B cell (primary cell): Measurements from ENCODE around the gene TRABD2B.

ENCODE experiments used
- EZH2 ChIP-seq: IDR thresholded peaks from 2 replicates; pipeline ENCODE4 v1.6.1; 2012; ENCODE audit warnings: borderline replicate concordance, low read depth, mild to moderate bottlenecking, moderate library complexity, low read length; ENCODE audit not compliant: insufficient read depth, poor library complexity, severe bottlenecking
- TF ChIP-seq, protein P1 (sequence below): fragments of 200-600 bp; IDR thresholded peaks from one replicate; pipeline ENCODE4 v1.8.0; 2022; ENCODE audit warnings: antibody characterized with exemption, mild to moderate bottlenecking

DNA sequence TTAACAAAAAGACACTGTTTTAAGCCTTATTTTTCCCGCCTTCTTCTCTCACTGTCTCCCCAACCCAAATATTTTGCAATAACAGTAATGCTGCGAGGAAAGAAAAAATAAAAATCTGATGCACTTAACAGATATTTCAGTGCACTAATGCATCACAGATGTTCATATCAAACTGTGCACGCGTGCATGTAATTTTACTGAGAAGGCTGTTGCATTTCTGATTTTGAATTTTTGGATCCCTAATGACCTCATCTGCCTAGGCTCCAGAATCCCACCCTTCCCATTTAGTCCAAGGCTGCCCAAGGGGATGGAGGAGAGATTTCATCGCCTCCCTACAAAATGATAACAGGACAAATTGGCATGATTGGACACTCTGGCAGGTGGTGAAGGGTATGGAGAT, 5.5 kb downstream of the TRABD2B start:
- no peak for TF ChIP-seq EZH2
- TF ChIP-seq, protein P1, sequence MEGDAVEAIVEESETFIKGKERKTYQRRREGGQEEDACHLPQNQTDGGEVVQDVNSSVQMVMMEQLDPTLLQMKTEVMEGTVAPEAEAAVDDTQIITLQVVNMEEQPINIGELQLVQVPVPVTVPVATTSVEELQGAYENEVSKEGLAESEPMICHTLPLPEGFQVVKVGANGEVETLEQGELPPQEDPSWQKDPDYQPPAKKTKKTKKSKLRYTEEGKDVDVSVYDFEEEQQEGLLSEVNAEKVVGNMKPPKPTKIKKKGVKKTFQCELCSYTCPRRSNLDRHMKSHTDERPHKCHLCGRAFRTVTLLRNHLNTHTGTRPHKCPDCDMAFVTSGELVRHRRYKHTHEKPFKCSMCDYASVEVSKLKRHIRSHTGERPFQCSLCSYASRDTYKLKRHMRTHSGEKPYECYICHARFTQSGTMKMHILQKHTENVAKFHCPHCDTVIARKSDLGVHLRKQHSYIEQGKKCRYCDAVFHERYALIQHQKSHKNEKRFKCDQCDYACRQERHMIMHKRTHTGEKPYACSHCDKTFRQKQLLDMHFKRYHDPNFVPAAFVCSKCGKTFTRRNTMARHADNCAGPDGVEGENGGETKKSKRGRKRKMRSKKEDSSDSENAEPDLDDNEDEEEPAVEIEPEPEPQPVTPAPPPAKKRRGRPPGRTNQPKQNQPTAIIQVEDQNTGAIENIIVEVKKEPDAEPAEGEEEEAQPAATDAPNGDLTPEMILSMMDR, result no peak
